KMS-11 (cell line): ENCODE measurements around the gene NRROS.

Experiments used
- H2AFZ ChIP-seq: fragments of 200-600 bp; sonication (generic); 2 replicates; pipeline ENCODE4 v1.6.1; 2016; ENCODE audit warnings: antibody characterized with exemption, mixed run types, low read depth
- H3K27ac ChIP-seq: fragments of 200-600 bp; sonication (generic); 2 replicates; pipeline ENCODE4 v1.6.1; 2016; ENCODE audit warnings: mild to moderate bottlenecking, mixed run types
- H3K27me3 ChIP-seq: fragments of 200-600 bp; sonication (generic); 2 replicates; pipeline ENCODE4 v1.6.1; 2017; ENCODE audit warnings: mild to moderate bottlenecking, low read depth, mixed run types, moderate library complexity; ENCODE audit not compliant: insufficient read depth
- H3K36me3 ChIP-seq: fragments of 200-600 bp; sonication (generic); 2 replicates; pipeline ENCODE4 v1.6.1; 2017; ENCODE audit warnings: mild to moderate bottlenecking, mixed run types; ENCODE audit not compliant: insufficient read depth
- H3K4me1 ChIP-seq: fragments of 200-600 bp; sonication (generic); 2 replicates; pipeline ENCODE4 v1.6.1; 2016; ENCODE audit warnings: mild to moderate bottlenecking, low read depth, mixed run types; ENCODE audit not compliant: poor library complexity, severe bottlenecking
- H3K4me2 ChIP-seq: fragments of 200-600 bp; sonication (generic); 2 replicates; pipeline ENCODE4 v1.7.0; 2016; ENCODE audit warnings: mild to moderate bottlenecking, mixed run types
- H3K4me3 ChIP-seq: fragments of 200-600 bp; sonication (generic); IDR thresholded peaks from 2 replicates; pipeline ENCODE4 v1.6.1; 2017; ENCODE audit warnings: low read depth, low read length, mixed read lengths; ENCODE audit not compliant: insufficient read depth
- H3K79me2 ChIP-seq: fragments of 200-600 bp; sonication (generic); 2 replicates; pipeline ENCODE4 v1.6.1; 2016; ENCODE audit warnings: low read depth, mixed run types; ENCODE audit not compliant: insufficient read depth
- H3K9ac ChIP-seq: fragments of 200-600 bp; sonication (generic); 2 replicates; pipeline ENCODE4 v1.6.1; 2016; ENCODE audit warnings: mild to moderate bottlenecking, mixed run types
- H4K20me1 ChIP-seq: fragments of 200-600 bp; sonication (generic); 2 replicates; pipeline ENCODE4 v1.6.1; 2016; ENCODE audit warnings: mild to moderate bottlenecking, mixed run types; ENCODE audit not compliant: insufficient read depth
- TF ChIP-seq, protein P1 (sequence below): fragments of 200-600 bp; sonication (generic); conservative IDR thresholded peaks from 2 replicates; pipeline ENCODE4 v1.6.1; 2017; ENCODE audit warnings: low read depth, mild to moderate bottlenecking, antibody characterized with exemption, low read length, moderate library complexity, mixed read lengths

NRROS gene

DNA sequence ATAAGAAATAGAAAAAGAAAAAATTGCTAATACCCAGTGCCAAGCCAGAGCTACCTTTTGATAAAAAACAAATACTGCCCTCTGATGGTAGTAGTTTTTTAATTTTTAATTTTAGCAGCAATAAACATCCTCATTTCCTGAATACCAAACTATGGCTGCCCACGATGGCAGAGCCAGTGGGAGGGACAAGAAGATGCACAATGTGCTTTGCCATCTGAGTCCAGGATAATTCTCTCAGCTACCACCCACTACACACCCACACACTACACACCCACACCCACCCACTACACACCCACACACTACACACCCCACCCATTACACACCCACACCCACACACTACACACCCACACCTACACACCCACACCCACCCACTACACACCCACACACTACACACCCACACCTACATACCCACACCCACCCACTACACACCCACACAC is 54.7 kb downstream of the NRROS start:
- H3K27me3 ChIP-seq = no peaks in the 10 kb centered on the region
- H3K9ac ChIP-seq = no peak overlapping the region
- H3K4me3 ChIP-seq = no peak overlapping the region
- H4K20me1 ChIP-seq = no peaks in the 10 kb centered on the region
- TF ChIP-seq, protein P1, sequence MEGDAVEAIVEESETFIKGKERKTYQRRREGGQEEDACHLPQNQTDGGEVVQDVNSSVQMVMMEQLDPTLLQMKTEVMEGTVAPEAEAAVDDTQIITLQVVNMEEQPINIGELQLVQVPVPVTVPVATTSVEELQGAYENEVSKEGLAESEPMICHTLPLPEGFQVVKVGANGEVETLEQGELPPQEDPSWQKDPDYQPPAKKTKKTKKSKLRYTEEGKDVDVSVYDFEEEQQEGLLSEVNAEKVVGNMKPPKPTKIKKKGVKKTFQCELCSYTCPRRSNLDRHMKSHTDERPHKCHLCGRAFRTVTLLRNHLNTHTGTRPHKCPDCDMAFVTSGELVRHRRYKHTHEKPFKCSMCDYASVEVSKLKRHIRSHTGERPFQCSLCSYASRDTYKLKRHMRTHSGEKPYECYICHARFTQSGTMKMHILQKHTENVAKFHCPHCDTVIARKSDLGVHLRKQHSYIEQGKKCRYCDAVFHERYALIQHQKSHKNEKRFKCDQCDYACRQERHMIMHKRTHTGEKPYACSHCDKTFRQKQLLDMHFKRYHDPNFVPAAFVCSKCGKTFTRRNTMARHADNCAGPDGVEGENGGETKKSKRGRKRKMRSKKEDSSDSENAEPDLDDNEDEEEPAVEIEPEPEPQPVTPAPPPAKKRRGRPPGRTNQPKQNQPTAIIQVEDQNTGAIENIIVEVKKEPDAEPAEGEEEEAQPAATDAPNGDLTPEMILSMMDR = no peak
- H3K36me3 ChIP-seq = no peaks in the 10 kb centered on the region
- H3K4me1 ChIP-seq = no peaks in the 10 kb centered on the region
- H3K79me2 ChIP-seq = no peaks in the 10 kb centered on the region
- no peak overlapping the region for H3K4me2 ChIP-seq
- H2AFZ ChIP-seq = no peak overlapping the region
- no peak overlapping the region for H3K27ac ChIP-seq

DNA sequence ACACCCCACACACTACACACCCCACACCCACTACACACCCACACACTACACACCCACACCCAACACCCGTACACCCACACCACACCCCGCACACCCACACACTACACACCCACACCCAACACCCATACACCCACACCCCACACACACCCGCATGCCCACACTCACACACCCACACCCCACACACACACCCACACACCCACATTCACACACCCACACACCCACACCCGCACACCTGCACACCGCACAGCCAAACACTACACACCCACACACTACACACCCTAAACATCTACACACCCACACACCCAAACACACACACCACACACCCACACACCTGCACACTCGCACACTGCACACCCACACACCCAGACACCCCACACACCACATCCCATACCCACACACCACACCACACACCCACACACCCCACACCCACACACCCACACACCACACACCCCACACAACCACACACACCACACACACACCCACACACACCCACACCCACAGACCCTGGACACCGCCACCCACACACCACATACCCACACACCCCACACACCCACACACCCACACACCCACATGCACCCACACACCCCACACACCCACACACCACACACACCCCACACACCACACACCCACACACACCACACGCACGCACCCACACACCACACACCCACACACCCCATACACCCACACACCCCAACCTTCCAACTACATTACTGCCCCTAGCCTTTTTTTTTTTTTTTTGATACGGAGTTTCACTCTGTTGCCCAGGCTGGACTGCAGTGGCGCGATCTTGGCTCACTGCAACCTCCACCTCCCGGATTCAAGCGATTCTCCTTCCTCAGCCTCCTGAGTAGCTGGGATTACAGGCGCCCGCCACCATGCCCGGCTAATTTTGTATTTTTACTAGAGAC is 55.7 kb downstream of the NRROS start:
- Histone ChIP-seq H2AFZ (no peak overlapping the region), H3K9ac (no peak overlapping the region), H3K4me2 (no peak overlapping the region)

DNA sequence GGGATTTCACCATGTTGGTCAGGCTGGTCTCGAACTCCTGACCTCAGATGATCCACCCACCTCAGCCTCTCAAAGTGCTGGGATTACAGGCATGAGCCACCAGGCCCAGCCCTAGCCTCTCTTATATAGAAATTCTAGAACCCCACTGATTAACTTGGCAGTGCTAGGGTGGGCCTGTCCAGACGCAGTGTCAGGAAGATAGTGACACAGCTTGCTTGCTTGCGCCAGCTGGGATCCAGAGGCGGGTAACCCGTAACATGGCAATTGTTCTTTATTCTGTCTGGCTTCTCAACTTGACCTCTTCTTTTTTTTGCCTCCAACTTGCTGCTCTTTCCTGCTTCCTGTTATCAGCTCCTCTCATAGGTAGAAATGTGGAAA is 56.3 kb downstream of the NRROS start:
- no peak overlapping the region for H3K9ac ChIP-seq
- H4K20me1 ChIP-seq = no peaks in the 10 kb centered on the region

More for the DNA sequence above, 55.7 kb downstream of the NRROS start:
- no peaks in the 10 kb centered on the region for H4K20me1 ChIP-seq
- no peaks in the 10 kb centered on the region for H3K36me3 ChIP-seq
- no peak overlapping the region for H3K4me3 ChIP-seq
- TF ChIP-seq, protein P1 = no peak
- no peaks in the 10 kb centered on the region for H3K4me1 ChIP-seq
- no peaks in the 10 kb centered on the region for H3K27me3 ChIP-seq
- H3K27ac ChIP-seq = no peak overlapping the region
- no peaks in the 10 kb centered on the region for H3K79me2 ChIP-seq

DNA sequence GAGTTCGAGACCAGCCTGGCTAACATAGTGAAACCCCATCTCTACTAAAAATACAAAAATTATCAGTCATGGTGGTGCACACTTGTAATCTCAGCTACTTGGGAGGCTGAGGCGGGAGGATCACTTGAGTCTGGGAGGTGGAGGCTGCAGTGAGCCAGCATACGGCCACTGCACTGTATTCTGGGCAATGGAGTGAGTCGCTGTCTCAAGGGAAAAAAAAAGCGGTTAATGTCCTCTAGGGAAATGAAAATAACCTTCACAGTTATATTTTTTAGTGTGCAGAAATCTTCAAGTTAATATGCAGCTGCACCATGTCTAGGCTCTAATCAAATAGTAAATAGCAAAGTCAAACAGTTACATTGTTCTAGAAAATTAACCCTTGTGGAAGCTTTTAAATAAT is 57.8 kb downstream of the NRROS start:
- Histone ChIP-seq H3K27me3 (no peaks in the 10 kb centered on the region), H2AFZ (no peak overlapping the region), H3K27ac (no peak overlapping the region), H3K36me3 (no peaks in the 10 kb centered on the region), H3K4me2 (no peak overlapping the region), H3K4me3 (no peak overlapping the region), H3K4me1 (no peaks in the 10 kb centered on the region), H4K20me1 (no peaks in the 10 kb centered on the region), H3K79me2 (no peaks in the 10 kb centered on the region), H3K9ac (no peak overlapping the region)
- TF ChIP-seq, protein P1 = no peak

More for the DNA sequence above, 56.3 kb downstream of the NRROS start:
- Histone ChIP-seq H3K4me1 (no peaks in the 10 kb centered on the region), H3K4me3 (no peak overlapping the region), H3K79me2 (no peaks in the 10 kb centered on the region), H3K27ac (no peak overlapping the region), H3K36me3 (no peaks in the 10 kb centered on the region), H3K27me3 (no peaks in the 10 kb centered on the region), H2AFZ (no peak overlapping the region), H3K4me2 (no peak overlapping the region)
- TF ChIP-seq, protein P1 = no peak
